ENCODE measurements around the gene ITPKC. TPM values are rescaled to one million over a fixed set of nuclear protein-coding genes. Genes with fewer than 3 reads are reported as not detected.

ITPKC gene
- total and polyA plus RNA-seq, 2 of the 13 experiments (the other 11 are each of a cell fraction or from before 2014, with no cell fraction given), result 6.9 to 11.2 TPM

GRCh38 chr19:40754611-40755247, 37.8 kb downstream of the ITPKC start (continued):
- TF ChIP-seq TFDP1 (CRISPR knock-in tag; IDR thresholded peaks at IDR 0.05; ENCODE audit: borderline replicate concordance), result no peak
- TF ChIP-seq EED (CRISPR knock-in tag; IDR thresholded peaks at IDR 0.05), result no peak
- TF ChIP-seq MZF1 (CRISPR knock-in tag; IDR thresholded peaks at IDR 0.05; ENCODE audit: borderline replicate concordance), result no peak
- TF ChIP-seq ZBTB37 (CRISPR knock-in tag; IDR thresholded peaks at IDR 0.05), result no peak
- TF ChIP-seq ZNF644 (CRISPR knock-in tag; IDR thresholded peaks at IDR 0.05; ENCODE audit: low read depth), result peak; percentile 61; the same call in 1 of the 2 replicates
- no peak for TF ChIP-seq REXO4 (CRISPR knock-in tag; IDR thresholded peaks at IDR 0.05; ENCODE audit: borderline replicate concordance)
- no peak for TF ChIP-seq HNRNPH1 (optimal IDR thresholded peaks at IDR 0.05; ENCODE audit: low read depth, low read length)
- TF ChIP-seq SP5 (CRISPR knock-in tag; IDR thresholded peaks at IDR 0.05; ENCODE audit: borderline replicate concordance, low read depth), result no peak
- TF ChIP-seq RAD21 (CRISPR knock-in tag; IDR thresholded peaks at IDR 0.05), result peak; percentile 40; the same call in 1 of the 2 replicates
- no peak; the same call in 1 of the 2 replicates for TF ChIP-seq ZNF792 (CRISPR knock-in tag; IDR thresholded peaks at IDR 0.05)
- TF ChIP-seq HDAC2 (CRISPR knock-in tag; IDR thresholded peaks at IDR 0.05), result 0 out of 2 replicates have a peak, but pooled peaks have one; percentile 13
- TF ChIP-seq, protein P1, sequence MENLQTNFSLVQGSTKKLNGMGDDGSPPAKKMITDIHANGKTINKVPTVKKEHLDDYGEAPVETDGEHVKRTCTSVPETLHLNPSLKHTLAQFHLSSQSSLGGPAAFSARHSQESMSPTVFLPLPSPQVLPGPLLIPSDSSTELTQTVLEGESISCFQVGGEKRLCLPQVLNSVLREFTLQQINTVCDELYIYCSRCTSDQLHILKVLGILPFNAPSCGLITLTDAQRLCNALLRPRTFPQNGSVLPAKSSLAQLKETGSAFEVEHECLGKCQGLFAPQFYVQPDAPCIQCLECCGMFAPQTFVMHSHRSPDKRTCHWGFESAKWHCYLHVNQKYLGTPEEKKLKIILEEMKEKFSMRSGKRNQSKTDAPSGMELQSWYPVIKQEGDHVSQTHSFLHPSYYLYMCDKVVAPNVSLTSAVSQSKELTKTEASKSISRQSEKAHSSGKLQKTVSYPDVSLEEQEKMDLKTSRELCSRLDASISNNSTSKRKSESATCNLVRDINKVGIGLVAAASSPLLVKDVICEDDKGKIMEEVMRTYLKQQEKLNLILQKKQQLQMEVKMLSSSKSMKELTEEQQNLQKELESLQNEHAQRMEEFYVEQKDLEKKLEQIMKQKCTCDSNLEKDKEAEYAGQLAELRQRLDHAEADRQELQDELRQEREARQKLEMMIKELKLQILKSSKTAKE (CRISPR knock-in tag; IDR thresholded peaks at IDR 0.05; ENCODE audit: borderline replicate concordance), result no peak
- TF ChIP-seq, protein P2, sequence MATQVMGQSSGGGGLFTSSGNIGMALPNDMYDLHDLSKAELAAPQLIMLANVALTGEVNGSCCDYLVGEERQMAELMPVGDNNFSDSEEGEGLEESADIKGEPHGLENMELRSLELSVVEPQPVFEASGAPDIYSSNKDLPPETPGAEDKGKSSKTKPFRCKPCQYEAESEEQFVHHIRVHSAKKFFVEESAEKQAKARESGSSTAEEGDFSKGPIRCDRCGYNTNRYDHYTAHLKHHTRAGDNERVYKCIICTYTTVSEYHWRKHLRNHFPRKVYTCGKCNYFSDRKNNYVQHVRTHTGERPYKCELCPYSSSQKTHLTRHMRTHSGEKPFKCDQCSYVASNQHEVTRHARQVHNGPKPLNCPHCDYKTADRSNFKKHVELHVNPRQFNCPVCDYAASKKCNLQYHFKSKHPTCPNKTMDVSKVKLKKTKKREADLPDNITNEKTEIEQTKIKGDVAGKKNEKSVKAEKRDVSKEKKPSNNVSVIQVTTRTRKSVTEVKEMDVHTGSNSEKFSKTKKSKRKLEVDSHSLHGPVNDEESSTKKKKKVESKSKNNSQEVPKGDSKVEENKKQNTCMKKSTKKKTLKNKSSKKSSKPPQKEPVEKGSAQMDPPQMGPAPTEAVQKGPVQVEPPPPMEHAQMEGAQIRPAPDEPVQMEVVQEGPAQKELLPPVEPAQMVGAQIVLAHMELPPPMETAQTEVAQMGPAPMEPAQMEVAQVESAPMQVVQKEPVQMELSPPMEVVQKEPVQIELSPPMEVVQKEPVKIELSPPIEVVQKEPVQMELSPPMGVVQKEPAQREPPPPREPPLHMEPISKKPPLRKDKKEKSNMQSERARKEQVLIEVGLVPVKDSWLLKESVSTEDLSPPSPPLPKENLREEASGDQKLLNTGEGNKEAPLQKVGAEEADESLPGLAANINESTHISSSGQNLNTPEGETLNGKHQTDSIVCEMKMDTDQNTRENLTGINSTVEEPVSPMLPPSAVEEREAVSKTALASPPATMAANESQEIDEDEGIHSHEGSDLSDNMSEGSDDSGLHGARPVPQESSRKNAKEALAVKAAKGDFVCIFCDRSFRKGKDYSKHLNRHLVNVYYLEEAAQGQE (IDR thresholded peaks at IDR 0.05; ENCODE audit: borderline replicate concordance in 1 of 2, low read depth in 1 of 2, low read length in 2 of 2), result no peak
- TF ChIP-seq TARDBP (CRISPR knock-in tag; IDR thresholded peaks at IDR 0.05), result no peak
- TF ChIP-seq TRIM22 (IDR thresholded peaks at IDR 0.05), result no peak
- no peak for TF ChIP-seq ATRX (CRISPR knock-in tag; IDR thresholded peaks at IDR 0.05; ENCODE audit: borderline replicate concordance)
- 0 out of 2 replicates have a peak, but pooled peaks have one; percentile 53 for TF ChIP-seq ZNF230 (CRISPR knock-in tag; IDR thresholded peaks at IDR 0.05)

All from HepG2 (cell line).